ENCODE results near the gene SLC2A1.

GRCh38 chr1:42944246-42944928 is 14.3 kb downstream of the SLC2A1 start:
- TF ChIP-seq POLR2A (IDR thresholded peaks at IDR 0.05; ENCODE audit: low read depth, low read length) (no peak), POLR2AphosphoS5 (IDR thresholded peaks at IDR 0.05; ENCODE audit: low read depth, low read length) (no peak)
